Omental fat pad (tissue), 4 donors: ENCODE data around the gene LPAR6. TPM values are rescaled to one million over a fixed set of nuclear protein-coding genes. Genes with fewer than 3 reads are reported as not detected.

ENCODE experiments used
- ATAC-seq: fragments of 150-250 bp; one replicate; pipeline ENCODE4 v1.9.1; 2016; ENCODE audit warnings: mild to moderate bottlenecking, moderate library complexity; ENCODE audit not compliant: low FRiP score
- DNase-seq: peaks from one replicate; pipeline ENCODE4 v3.0.0-alpha.2; 2019; ENCODE audit warnings: low spot score
- total RNA-seq, 4 donors: library from RNA; depleted of rRNA; stranded (reverse); fragments of >200 nt; gene quantifications; one replicate each; pipeline ENCODE4 v1.1.0, GENCODE V29; 2016
- TF ChIP-seq, protein P1 (sequence below), 3 donors: fragments of 450-650 bp; IDR thresholded peaks; one replicate each; pipeline ENCODE4 v1.5.1; 2016 to 2017; ENCODE audit warnings: antibody characterized with exemption in 3 of 3, mild to moderate bottlenecking in 3 of 3, moderate library complexity in 2 of 3

Gene LPAR6
- total RNA-seq, 4 donors from 2014 or later, result 19.0 to 87.6 (median 33.4) TPM

DNA sequence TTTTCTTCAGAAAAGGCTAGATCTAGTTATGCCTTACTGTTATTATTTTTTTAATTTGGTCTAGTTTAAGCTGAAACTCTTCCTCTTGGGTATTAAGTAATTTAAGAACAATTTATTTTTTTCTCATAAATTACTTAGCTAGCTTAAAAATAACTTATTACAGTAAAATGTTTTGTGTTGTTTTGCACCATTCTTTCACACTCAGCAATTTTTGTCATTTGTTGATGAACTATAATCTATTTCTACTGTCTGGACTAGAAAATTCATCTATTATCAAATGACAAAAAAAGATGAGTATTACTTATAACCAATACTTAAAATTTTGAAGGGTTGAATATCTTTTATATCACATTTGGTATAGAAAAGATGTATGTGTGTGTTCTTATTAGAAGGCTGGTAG lies 1.6 kb upstream of the LPAR6 start:
- TF ChIP-seq, protein P1, sequence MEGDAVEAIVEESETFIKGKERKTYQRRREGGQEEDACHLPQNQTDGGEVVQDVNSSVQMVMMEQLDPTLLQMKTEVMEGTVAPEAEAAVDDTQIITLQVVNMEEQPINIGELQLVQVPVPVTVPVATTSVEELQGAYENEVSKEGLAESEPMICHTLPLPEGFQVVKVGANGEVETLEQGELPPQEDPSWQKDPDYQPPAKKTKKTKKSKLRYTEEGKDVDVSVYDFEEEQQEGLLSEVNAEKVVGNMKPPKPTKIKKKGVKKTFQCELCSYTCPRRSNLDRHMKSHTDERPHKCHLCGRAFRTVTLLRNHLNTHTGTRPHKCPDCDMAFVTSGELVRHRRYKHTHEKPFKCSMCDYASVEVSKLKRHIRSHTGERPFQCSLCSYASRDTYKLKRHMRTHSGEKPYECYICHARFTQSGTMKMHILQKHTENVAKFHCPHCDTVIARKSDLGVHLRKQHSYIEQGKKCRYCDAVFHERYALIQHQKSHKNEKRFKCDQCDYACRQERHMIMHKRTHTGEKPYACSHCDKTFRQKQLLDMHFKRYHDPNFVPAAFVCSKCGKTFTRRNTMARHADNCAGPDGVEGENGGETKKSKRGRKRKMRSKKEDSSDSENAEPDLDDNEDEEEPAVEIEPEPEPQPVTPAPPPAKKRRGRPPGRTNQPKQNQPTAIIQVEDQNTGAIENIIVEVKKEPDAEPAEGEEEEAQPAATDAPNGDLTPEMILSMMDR (IDR thresholded peaks at IDR 0.05), result no peak
- DNase-seq, result no peak
- ATAC-seq, result no peak

DNA sequence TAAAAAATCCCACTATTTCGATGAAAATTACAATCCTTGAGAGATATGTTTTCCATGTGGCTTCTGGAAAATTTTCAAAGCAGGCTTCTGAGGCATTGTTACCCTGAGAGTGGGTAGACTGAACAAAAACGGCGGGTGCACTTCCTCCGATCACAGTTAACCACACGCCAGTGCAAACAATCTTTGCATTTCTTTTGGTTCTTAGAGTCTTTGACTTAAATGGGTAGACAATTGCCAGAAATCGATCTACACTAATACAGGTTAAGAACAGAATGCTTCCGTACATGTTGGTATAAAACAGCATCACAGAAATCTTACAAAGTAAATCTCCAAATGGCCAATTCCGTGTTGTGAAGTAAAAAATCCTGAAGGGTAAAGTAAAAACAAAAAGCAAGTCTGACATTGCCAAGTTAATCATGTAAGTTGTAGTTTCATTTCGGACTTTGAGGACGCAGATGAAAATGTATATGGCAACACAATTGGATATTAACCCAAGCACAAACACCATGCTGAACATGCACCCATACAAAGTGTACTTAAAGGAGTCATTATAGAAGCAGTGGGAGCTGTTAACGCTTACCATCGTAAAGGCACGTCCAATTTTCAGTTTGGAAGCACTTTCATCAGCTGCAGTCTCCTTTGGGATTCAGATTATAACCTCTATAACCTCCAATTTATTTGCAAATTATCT lies 927 bp downstream of the LPAR6 start:
- ATAC-seq (no peak), DNase-seq (no peak)
- TF ChIP-seq, protein P1 (IDR thresholded peaks at IDR 0.05), result no peak

DNA sequence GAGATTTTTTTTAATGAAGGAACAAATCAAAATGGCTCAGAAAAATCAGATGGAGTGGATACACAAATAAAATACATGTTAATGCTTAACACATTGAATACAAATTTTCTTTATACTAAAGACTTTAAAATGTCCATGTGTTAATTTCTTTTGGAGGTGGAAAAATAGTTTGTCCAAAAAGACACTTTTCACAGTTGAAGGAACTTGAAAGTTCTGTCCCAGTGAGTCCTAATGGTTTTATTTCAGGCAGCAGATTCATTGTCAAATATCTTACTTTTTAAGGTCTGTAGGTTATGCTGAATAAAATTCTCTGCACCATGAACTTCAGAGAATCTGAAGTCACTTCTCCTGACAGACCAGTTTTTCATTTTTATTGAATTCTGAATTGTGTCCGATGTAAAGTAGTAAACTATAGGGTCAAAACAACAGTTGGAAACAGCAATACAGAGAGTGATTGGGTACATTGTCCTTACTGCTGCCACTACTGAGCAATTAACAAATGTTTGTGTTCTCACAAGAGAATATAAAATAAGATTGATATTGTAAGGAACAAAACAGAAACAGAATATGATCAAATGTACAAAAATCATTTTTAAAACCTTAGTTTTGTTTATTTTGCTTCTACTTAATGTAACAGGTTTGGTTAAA lies 1.6 kb downstream of the LPAR6 start:
- DNase-seq (no peak), ATAC-seq (no peak)
- TF ChIP-seq, protein P1 (IDR thresholded peaks at IDR 0.05), result no peak

DNA sequence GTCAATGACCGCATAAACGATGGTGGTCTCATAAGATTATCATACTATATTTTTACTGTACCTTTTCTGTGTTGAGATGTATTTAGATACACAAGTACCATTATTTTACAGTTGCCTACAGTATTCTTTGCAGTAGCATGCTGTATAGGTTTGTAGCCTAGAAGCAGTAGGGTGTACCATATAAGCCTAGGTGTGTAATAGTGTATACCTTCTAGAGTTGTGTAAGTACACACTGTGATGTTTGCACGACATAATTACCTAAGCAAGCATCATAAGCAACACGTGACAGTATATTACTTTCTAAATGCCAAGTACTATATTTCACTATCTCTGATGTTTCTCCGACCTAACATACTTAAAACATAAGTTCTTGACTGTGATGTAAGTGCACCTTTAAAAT lies 2.7 kb downstream of the LPAR6 start:
- TF ChIP-seq, protein P1 (IDR thresholded peaks at IDR 0.05), result no peak
- ATAC-seq (no peak), DNase-seq (no peak)

DNA sequence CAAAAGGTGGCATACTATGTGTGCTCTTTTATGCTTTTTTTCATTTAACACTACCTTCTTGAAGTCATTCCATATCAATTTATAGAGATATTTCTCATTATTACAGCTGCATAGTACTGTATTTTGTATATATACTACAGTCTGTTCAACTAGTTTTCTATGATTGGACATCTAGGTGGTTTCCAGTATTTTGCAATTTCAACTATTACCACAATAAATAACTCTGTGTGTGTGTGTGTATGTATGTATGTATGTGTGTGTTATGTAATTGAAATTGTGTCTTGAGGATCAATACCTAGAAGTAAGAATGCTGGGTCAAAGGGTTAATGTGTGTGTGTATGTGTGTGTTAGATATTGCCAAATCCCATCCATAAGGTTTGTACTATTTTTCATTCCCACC lies 7.0 kb downstream of the LPAR6 start:
- ATAC-seq, result no peak
- no peak for DNase-seq
- TF ChIP-seq, protein P1 (IDR thresholded peaks at IDR 0.05), result no peak

DNA sequence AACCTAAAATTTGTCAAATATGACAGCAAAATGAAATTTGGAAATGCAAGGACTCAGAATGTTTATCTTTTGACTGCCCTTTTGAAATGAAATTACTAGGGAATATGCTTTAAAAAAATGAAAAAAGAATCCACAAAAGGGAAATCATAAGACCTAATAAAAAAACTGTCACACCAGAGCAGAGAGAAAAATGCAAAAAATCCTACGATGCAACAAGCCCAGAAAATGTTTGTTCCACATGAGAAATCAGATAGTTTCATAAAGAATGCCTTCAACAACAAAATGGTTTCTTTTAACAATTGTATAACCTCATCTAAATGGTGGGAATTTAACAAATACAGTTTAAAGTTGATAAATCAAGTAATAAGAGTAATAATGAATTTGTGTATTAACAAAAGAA lies 8.0 kb downstream of the LPAR6 start:
- DNase-seq (no peak), ATAC-seq (no peak)
- TF ChIP-seq, protein P1 (IDR thresholded peaks at IDR 0.05), result no peak

DNA sequence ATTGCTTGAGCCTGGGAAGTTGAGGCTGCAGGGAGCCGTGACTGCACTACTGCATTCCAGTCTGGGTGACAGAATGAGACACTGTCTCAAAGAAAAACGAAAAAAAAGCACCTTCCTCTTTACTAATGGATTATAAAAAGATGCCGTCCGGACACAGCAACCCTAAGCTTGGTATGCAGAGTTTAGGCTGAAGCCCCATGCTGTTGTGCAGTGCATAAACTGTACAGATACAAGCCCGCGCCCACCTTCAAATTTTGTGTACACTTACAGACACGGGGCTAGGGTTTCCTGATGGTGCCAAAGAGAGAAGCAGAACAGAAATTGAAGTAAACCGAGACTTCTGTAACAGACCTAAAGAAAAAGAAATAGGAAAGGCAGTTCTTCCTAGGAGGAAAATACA lies 9.0 kb downstream of the LPAR6 start:
- TF ChIP-seq, protein P1 (IDR thresholded peaks at IDR 0.05), result no peak
- ATAC-seq (no peak), DNase-seq (no peak)
